ENCODE results near the gene OR52E6.

DNA sequence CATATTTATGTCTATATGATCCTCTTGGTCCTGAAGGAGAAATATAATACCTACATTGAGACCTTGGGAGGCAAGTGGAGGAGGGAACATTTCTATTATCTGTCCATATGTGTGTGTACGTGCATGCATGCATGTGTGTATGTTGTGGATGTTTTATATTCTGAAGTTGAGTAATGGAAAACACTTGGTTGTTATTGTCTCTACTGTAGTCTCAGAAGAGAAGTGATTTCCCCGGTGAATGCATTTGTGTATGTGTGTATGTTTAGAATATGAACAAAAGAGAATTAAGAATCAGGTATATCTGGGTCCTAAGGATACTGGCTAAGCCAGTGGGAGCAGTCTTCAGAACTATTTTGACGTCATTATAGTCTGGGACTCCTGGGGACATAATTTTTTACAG is 50.5 kb downstream of the OR52E6 start, which contains the start of gene OR52N1:
- TF ChIP-seq, protein P1, sequence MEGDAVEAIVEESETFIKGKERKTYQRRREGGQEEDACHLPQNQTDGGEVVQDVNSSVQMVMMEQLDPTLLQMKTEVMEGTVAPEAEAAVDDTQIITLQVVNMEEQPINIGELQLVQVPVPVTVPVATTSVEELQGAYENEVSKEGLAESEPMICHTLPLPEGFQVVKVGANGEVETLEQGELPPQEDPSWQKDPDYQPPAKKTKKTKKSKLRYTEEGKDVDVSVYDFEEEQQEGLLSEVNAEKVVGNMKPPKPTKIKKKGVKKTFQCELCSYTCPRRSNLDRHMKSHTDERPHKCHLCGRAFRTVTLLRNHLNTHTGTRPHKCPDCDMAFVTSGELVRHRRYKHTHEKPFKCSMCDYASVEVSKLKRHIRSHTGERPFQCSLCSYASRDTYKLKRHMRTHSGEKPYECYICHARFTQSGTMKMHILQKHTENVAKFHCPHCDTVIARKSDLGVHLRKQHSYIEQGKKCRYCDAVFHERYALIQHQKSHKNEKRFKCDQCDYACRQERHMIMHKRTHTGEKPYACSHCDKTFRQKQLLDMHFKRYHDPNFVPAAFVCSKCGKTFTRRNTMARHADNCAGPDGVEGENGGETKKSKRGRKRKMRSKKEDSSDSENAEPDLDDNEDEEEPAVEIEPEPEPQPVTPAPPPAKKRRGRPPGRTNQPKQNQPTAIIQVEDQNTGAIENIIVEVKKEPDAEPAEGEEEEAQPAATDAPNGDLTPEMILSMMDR (IDR thresholded peaks at IDR 0.05; ENCODE audit: low read depth, low read length, missing input control) = no peak
- TF ChIP-seq TAF1 (conservative IDR thresholded peaks at IDR 0.05) (no peak), JUND (IDR thresholded peaks at IDR 0.05) (no peak), RAD21 (IDR thresholded peaks at IDR 0.05) (no peak), SP1 (IDR thresholded peaks at IDR 0.05) (no peak), EGR1 (IDR thresholded peaks at IDR 0.05; ENCODE audit: low read depth in 2 of 2) (no peak), GABPA (IDR thresholded peaks at IDR 0.05 in 1 of 2, conservative IDR thresholded peaks at IDR 0.05 in 1 of 2) (no peak), YY1 (IDR thresholded peaks at IDR 0.05) (no peak), FOXA1 (IDR thresholded peaks at IDR 0.05) (no peak), HNF4A (conservative IDR thresholded peaks at IDR 0.05) (no peak)
- TF ChIP-seq, protein P2, sequence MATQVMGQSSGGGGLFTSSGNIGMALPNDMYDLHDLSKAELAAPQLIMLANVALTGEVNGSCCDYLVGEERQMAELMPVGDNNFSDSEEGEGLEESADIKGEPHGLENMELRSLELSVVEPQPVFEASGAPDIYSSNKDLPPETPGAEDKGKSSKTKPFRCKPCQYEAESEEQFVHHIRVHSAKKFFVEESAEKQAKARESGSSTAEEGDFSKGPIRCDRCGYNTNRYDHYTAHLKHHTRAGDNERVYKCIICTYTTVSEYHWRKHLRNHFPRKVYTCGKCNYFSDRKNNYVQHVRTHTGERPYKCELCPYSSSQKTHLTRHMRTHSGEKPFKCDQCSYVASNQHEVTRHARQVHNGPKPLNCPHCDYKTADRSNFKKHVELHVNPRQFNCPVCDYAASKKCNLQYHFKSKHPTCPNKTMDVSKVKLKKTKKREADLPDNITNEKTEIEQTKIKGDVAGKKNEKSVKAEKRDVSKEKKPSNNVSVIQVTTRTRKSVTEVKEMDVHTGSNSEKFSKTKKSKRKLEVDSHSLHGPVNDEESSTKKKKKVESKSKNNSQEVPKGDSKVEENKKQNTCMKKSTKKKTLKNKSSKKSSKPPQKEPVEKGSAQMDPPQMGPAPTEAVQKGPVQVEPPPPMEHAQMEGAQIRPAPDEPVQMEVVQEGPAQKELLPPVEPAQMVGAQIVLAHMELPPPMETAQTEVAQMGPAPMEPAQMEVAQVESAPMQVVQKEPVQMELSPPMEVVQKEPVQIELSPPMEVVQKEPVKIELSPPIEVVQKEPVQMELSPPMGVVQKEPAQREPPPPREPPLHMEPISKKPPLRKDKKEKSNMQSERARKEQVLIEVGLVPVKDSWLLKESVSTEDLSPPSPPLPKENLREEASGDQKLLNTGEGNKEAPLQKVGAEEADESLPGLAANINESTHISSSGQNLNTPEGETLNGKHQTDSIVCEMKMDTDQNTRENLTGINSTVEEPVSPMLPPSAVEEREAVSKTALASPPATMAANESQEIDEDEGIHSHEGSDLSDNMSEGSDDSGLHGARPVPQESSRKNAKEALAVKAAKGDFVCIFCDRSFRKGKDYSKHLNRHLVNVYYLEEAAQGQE (IDR thresholded peaks at IDR 0.05) = no peak
- TF ChIP-seq, protein P3, sequence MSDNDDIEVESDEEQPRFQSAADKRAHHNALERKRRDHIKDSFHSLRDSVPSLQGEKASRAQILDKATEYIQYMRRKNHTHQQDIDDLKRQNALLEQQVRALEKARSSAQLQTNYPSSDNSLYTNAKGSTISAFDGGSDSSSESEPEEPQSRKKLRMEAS (IDR thresholded peaks at IDR 0.05) = no peak
- TF ChIP-seq, protein P4, sequence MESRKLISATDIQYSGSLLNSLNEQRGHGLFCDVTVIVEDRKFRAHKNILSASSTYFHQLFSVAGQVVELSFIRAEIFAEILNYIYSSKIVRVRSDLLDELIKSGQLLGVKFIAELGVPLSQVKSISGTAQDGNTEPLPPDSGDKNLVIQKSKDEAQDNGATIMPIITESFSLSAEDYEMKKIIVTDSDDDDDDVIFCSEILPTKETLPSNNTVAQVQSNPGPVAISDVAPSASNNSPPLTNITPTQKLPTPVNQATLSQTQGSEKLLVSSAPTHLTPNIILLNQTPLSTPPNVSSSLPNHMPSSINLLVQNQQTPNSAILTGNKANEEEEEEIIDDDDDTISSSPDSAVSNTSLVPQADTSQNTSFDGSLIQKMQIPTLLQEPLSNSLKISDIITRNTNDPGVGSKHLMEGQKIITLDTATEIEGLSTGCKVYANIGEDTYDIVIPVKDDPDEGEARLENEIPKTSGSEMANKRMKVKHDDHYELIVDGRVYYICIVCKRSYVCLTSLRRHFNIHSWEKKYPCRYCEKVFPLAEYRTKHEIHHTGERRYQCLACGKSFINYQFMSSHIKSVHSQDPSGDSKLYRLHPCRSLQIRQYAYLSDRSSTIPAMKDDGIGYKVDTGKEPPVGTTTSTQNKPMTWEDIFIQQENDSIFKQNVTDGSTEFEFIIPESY (IDR thresholded peaks at IDR 0.05) = no peak
- TF ChIP-seq, protein P5, sequence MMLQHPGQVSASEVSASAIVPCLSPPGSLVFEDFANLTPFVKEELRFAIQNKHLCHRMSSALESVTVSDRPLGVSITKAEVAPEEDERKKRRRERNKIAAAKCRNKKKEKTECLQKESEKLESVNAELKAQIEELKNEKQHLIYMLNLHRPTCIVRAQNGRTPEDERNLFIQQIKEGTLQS (IDR thresholded peaks at IDR 0.05) = no peak
